MM.1S (cell line): ENCODE measurements around the gene BRINP3.

Experiments
- DNase-seq: peaks from one replicate; pipeline ENCODE4 v3.0.0-alpha.2; 2015
- H2AFZ ChIP-seq: fragments of 300-600 bp; sonication (generic); 2 replicates; pipeline ENCODE4 v1.6.0; 2016; ENCODE audit warnings: antibody characterized with exemption, low read length
- H3F3A ChIP-seq: fragments of 300-600 bp; sonication (generic); 2 replicates; pipeline ENCODE4 v1.6.1; 2016; ENCODE audit warnings: mild to moderate bottlenecking, antibody characterized with exemption, low read length, moderate library complexity, mixed read lengths; ENCODE audit not compliant: insufficient read depth
- H3K27ac ChIP-seq: fragments of 300-600 bp; sonication (generic); 2 replicates; pipeline ENCODE4 v1.5.1; 2016; ENCODE audit warnings: mild to moderate bottlenecking, low read length
- H3K27me3 ChIP-seq: fragments of 300-600 bp; sonication (generic); replicated peaks from 2 replicates; pipeline ENCODE4 v1.6.0; 2016; ENCODE audit warnings: low read length; ENCODE audit not compliant: insufficient read depth
- H3K36me3 ChIP-seq: fragments of 300-600 bp; sonication (generic); replicated peaks from 2 replicates; pipeline ENCODE4 v1.6.1; 2016; ENCODE audit warnings: mild to moderate bottlenecking, low read length, mixed read lengths; ENCODE audit not compliant: insufficient read depth
- H3K4me1 ChIP-seq: fragments of 300-600 bp; sonication (generic); 2 replicates; pipeline ENCODE4 v1.6.1; 2016; ENCODE audit warnings: low read length, mixed read lengths
- H3K4me2 ChIP-seq: fragments of 300-600 bp; sonication (generic); 2 replicates; pipeline ENCODE4 v1.6.0; 2016; ENCODE audit warnings: low read depth, low read length
- H3K4me3 ChIP-seq: fragments of 300-600 bp; sonication (generic); 2 replicates; pipeline ENCODE4 v1.5.1; 2016; ENCODE audit warnings: low read length, mixed read lengths
- H3K79me2 ChIP-seq: fragments of 300-600 bp; sonication (generic); 2 replicates; pipeline ENCODE4 v1.6.1; 2016; ENCODE audit warnings: mixed run types, low read length, mixed read lengths
- H3K9ac ChIP-seq: fragments of 300-600 bp; sonication (generic); 2 replicates; pipeline ENCODE4 v1.6.1; 2016; ENCODE audit warnings: low read length, mixed read lengths
- H3K9me2 ChIP-seq: fragments of 300-600 bp; sonication (generic); replicated peaks from 2 replicates; pipeline ENCODE4 v1.6.1; 2016; ENCODE audit warnings: mild to moderate bottlenecking, low read length, mixed read lengths; ENCODE audit not compliant: insufficient read depth
- H3K9me3 ChIP-seq: fragments of 300-600 bp; sonication (generic); replicated peaks from 2 replicates; pipeline ENCODE4 v1.6.1; 2016; ENCODE audit warnings: mild to moderate bottlenecking, low read length, mixed read lengths; ENCODE audit not compliant: insufficient read depth
- H4K20me1 ChIP-seq: fragments of 300-600 bp; sonication (generic); 2 replicates; pipeline ENCODE4 v1.6.1; 2016; ENCODE audit warnings: mild to moderate bottlenecking, low read length, moderate library complexity, mixed read lengths; ENCODE audit not compliant: insufficient read depth
- CTCF ChIP-seq: fragments of 300-600 bp; sonication (generic); IDR thresholded peaks from 2 replicates; pipeline ENCODE4 v1.5.1; 2016; ENCODE audit warnings: antibody characterized with exemption, low read length, mixed read lengths
- EZH2 ChIP-seq: fragments of 300-600 bp; sonication (generic); optimal IDR thresholded peaks from 2 replicates; pipeline ENCODE3; 2017; ENCODE audit warnings: low read depth, mild to moderate bottlenecking, antibody characterized with exemption, low read length, mixed read lengths
- EZH2phosphoT487 ChIP-seq: fragments of 300-600 bp; sonication (generic); IDR thresholded peaks from 2 replicates; pipeline ENCODE4 v1.6.1; 2018; ENCODE audit warnings: antibody characterized with exemption, low read length

BRINP3 gene

GRCh38 chr1:190119683-190120082, 358.0 kb downstream of the BRINP3 start:
- TF ChIP-seq EZH2 (no peak), CTCF (no peak), EZH2phosphoT487 (no peak)
- Histone ChIP-seq H3F3A (no peaks in the 10 kb centered on the region), H3K36me3 (no peaks in the 10 kb centered on the region), H3K4me2 (no peak overlapping the region), H3K27ac (no peak overlapping the region), H4K20me1 (no peaks in the 10 kb centered on the region), H2AFZ (no peak overlapping the region), H3K9me2 (no peaks in the 10 kb centered on the region), H3K9me3 (no peaks in the 10 kb centered on the region), H3K4me3 (no peak overlapping the region), H3K9ac (no peak overlapping the region), H3K79me2 (no peaks in the 10 kb centered on the region), H3K4me1 (no peaks in the 10 kb centered on the region), H3K27me3 (no peaks in the 10 kb centered on the region)
- DNase-seq, result no peak

- Histone ChIP-seq H3K27ac (no peak overlapping the region), H4K20me1 (no peaks in the 10 kb centered on the region), H3K79me2 (no peaks in the 10 kb centered on the region), H3K9ac (no peak overlapping the region), H3K4me3 (no peak overlapping the region), H2AFZ (no peak overlapping the region), H3K9me2 (no peaks in the 10 kb centered on the region), H3K4me1 (no peaks in the 10 kb centered on the region), H3K36me3 (no peaks in the 10 kb centered on the region), H3K27me3 (no peaks in the 10 kb centered on the region), H3K9me3 (no peaks in the 10 kb centered on the region), H3F3A (no peaks in the 10 kb centered on the region), H3K4me2 (no peak overlapping the region)
- DNase-seq, result no peak
- TF ChIP-seq EZH2phosphoT487 (no peak), EZH2 (no peak), CTCF (no peak)
Observed at GRCh38 chr1:190116921-190117320, 360.7 kb downstream of the BRINP3 start.

GRCh38 chr1:190104961-190105360, 372.7 kb downstream of the BRINP3 start:
- Histone ChIP-seq H3K4me1 (no peaks in the 10 kb centered on the region), H3K4me2 (no peak overlapping the region), H4K20me1 (no peaks in the 10 kb centered on the region), H3K27me3 (no peaks in the 10 kb centered on the region), H2AFZ (no peak overlapping the region), H3K79me2 (no peaks in the 10 kb centered on the region), H3K36me3 (no peaks in the 10 kb centered on the region), H3F3A (no peaks in the 10 kb centered on the region), H3K27ac (no peak overlapping the region), H3K4me3 (no peak overlapping the region), H3K9me3 (no peaks in the 10 kb centered on the region), H3K9me2 (no peaks in the 10 kb centered on the region), H3K9ac (no peak overlapping the region)
- TF ChIP-seq EZH2 (no peak), CTCF (no peak), EZH2phosphoT487 (no peak)
- DNase-seq, result no peak
